HEK293 (cell line): ENCODE measurements around the gene VKORC1.

Experiments used
- ZBTB21 ChIP-seq: fragments of 450-650 bp; formaldehyde crosslinking; IDR thresholded peaks from 2 replicates; pipeline ENCODE4 v1.5.1; 2017; ENCODE audit warnings: missing biosample characterization, missing genetic modification characterization
- ZBTB7A ChIP-seq: fragments of 450-650 bp; formaldehyde crosslinking; IDR thresholded peaks from 2 replicates; pipeline ENCODE4 v1.5.1; 2016; ENCODE audit warnings: low read depth, missing biosample characterization, missing genetic modification characterization
- ZNF239 ChIP-seq: fragments of 450-650 bp; formaldehyde crosslinking; IDR thresholded peaks from 2 replicates; pipeline ENCODE4 v1.5.1; 2016; ENCODE audit warnings: missing biosample characterization, missing genetic modification characterization
- TF ChIP-seq, protein P1 (sequence below): fragments of 450-650 bp; formaldehyde crosslinking; IDR thresholded peaks from 2 replicates; pipeline ENCODE4 v1.5.1; 2017; ENCODE audit warnings: missing biosample characterization, mild to moderate bottlenecking, missing genetic modification characterization, moderate library complexity

DNA sequence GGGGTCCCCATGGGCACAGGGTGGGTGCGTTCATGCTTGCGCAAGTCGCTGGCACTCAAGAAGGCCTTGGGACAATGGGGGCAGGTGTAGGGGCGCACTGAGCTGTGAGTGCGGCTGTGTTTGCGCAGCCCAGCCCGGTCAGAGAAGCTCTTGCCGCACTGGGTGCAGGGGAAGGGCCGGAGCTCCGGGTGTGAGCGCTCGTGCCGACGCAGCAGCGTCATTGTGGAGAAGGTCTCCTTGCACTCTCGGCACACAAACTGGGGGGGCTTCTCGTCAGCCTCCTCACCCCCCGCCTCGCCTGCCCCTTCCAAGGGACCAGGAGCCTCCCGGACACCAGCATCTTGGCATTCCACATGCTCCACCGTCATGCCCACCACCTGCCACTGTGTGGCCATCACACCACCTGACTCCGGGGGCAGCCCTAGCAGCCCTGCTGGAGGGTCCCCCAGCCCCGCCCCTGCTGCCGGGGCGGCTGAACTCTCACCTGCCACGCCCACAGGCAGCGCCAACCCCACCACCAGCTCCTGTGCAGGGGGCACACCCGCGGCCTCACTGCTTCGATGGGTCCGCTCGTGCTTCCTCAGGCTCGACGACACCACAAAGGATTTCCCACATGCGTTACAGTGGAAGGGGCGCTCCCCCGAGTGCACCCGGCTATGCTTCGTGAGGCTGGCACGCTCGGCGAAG is 33.3 kb downstream of the VKORC1 start:
- TF ChIP-seq ZBTB7A (no peak), ZNF239 (tag by site-specific recombination) (no peak), ZBTB21 (tag by site-specific recombination) (no peak)
- TF ChIP-seq, protein P1, sequence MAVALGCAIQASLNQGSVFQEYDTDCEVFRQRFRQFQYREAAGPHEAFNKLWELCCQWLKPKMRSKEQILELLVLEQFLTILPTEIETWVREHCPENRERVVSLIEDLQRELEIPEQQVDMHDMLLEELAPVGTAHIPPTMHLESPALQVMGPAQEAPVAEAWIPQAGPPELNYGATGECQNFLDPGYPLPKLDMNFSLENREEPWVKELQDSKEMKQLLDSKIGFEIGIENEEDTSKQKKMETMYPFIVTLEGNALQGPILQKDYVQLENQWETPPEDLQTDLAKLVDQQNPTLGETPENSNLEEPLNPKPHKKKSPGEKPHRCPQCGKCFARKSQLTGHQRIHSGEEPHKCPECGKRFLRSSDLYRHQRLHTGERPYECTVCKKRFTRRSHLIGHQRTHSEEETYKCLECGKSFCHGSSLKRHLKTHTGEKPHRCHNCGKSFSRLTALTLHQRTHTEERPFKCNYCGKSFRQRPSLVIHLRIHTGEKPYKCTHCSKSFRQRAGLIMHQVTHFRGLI (tag by site-specific recombination): no peak
